HG02588 (cell line): Measurements from ENCODE around the gene RNF214.
"Not testable (repeated sequence)": the region's sequence is repeated elsewhere in the genome, so short reads cannot be mapped to it uniquely, and the experiment has no call there.

ENCODE experiments used
- ATAC-seq: cut with Tn5 transposase; IDR thresholded peaks from one replicate; pipeline ENCODE4 v1.9.1; 2021; ENCODE audit warnings: mild to moderate bottlenecking, moderate library complexity; ENCODE audit not compliant: unreplicated experiment

The RNF214 gene

GRCh38 chr11:117197516-117198456 is 34.7 kb upstream of the RNF214 start:
- no peak for ATAC-seq

GRCh38 chr11:117198613-117199012 is 33.9 kb upstream of the RNF214 start:
- ATAC-seq: no peak

- no peak for ATAC-seq
Observed at GRCh38 chr11:117199053-117199915, 33.2 kb upstream of the RNF214 start, which contains the start of gene TAGLN. TAGLN (plus strand) TSS chr11:117199370; CDS start chr11:117203014, 3,644 bp downstream.

- ATAC-seq: no peak
Observed at GRCh38 chr11:117199916-117200812, 32.3 kb upstream of the RNF214 start.

DNA sequence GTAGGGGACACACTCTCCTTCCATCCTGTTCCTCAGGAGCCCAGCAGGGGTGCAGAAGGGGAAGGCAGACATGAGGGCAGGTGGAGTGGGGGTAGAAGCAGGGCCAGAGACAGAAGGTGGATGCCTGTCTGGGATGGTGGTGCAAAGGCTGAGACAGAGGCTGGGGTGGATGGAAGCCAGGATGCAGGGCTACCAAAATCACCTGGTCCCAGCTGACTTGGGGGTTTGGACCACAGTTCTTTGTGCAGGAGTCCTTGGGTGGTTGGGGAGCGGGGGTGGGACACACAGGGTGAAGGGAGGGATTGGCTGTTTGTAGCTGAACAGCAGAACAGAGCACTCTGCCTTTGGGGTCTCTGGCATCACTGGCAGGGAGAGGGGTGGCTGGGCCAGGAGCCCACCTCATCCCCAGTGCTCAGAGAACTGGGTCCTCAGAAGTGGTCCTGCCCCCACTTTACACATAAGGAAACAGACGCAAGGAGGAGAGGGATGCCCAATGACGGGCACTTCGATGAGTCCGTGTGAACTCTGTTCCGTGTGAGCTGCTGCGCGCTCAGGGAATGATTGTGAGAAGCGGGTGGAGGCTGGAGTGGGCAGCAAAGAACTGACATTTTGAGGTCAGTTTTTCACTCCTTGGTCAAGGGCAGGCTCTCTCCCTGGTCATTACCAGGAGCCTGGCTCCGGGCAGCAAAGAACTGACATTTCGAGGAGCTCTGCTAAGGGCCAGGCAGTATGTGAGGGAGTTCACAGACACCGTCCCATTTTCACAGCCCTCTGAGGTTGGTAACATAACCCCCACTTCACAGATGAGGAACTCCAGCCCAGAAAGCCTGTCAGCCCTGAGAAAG is 31.4 kb upstream of the RNF214 start:
- ATAC-seq: no peak

DNA sequence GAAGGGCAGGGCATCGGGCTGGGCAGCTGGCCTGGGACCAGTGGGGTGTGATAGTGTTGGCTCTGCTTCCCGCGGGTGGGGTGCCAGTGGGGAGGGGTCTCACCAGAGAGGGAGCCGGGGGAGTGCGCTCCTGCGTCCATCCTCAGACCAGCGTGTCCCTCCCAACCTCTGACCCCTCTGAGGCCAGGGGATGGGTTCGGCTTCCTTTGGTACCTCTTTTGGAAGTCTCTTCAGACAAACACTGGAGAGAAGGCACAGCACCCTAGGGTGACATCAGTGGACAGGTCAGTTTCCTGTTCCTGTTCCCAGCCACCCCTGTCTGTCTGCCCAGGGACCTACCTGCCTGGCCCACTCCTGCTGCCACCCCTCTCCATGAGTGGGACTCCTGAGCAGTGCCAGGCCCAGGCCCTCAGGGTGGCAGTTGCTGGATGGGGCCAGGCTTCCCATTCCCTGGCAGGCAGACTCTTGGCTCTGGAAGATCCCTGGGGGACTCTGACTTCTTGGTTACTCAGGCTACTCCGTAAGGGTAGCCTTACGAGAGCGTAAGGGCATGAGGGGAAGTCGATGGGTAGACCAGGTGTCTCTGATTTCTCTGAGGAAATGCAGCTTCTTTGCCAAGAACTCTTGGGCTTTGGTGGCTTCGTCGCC is 30.7 kb upstream of the RNF214 start:
- no peak for ATAC-seq

GRCh38 chr11:117202386-117203068 is 29.9 kb upstream of the RNF214 start:
- no peak for ATAC-seq

GRCh38 chr11:117203069-117203407 is 29.4 kb upstream of the RNF214 start:
- no peak for ATAC-seq

DNA sequence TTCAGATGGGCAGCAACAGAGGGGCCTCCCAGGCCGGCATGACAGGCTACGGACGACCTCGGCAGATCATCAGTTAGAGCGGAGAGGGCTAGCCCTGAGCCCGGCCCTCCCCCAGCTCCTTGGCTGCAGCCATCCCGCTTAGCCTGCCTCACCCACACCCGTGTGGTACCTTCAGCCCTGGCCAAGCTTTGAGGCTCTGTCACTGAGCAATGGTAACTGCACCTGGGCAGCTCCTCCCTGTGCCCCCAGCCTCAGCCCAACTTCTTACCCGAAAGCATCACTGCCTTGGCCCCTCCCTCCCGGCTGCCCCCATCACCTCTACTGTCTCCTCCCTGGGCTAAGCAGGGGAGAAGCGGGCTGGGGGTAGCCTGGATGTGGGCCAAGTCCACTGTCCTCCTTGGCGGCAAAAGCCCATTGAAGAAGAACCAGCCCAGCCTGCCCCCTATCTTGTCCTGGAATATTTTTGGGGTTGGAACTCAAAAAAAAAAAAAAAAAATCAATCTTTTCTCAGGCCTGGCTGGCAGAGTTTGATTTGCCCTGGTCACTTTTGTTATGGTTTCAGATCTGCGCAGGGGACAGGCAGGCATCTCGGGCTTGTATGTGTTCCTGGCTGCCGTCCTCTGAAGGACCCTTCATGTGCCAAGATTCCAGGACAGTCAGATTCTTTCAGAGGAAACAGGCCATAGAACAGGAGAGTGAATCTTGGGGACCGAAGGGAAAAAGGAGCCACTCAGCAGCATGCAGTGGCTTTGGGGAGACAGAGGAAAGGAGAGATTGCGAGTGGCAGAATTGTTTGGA is 28.0 kb upstream of the RNF214 start:
- no peak for ATAC-seq

DNA sequence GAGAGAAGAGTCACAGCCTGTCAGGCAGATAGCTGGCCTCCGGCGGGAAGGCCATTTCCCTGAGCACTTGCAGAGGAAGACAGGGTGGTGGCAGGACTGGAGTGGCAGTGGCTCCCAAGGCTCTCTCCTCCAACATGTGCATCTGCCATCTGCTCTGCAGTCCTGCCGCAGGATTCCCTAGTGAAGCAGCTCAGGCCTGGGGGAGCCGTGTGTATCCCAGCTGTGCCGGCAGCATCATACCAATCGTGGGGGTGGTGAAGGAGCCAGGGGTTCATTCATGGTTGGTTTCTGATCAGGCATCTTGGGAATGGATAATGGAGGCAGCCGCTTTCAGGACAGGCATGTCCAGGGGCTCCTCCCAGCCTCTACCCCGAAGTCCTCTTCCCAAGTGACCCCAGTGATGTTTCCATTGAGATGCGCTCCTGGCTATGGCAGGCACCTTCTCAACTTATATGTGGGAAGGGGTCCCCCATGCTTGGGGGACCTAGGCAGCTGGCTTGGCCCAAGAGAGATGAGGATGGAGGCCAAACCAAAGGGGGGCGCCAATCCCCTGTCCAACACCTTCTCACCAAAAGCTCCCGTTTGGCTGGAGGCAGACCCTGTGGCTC is 27.2 kb upstream of the RNF214 start:
- ATAC-seq: no peak

DNA sequence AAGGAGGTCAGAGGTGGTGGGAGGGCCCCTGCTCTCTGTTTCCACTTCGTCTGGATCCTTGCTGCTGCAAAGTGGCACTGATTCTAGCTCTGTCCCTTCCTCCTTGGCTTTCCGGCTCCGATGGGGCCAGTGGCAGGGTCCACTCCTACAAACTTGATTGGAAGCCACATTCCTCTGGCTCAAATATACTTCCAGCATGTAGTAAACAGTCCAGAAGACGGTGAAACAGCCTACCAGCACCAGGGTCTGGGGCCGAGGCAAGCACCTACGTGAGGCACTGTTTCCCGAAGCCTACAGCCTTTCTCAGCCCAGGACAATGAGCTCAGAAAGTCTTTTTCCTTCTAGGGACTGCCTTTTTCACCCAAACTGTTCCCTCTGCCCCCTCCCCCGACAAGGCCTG is 26.4 kb upstream of the RNF214 start:
- ATAC-seq: not testable (repeated sequence)

- ATAC-seq: not testable (repeated sequence)
Observed at GRCh38 chr11:117206859-117207258, 25.6 kb upstream of the RNF214 start.

DNA sequence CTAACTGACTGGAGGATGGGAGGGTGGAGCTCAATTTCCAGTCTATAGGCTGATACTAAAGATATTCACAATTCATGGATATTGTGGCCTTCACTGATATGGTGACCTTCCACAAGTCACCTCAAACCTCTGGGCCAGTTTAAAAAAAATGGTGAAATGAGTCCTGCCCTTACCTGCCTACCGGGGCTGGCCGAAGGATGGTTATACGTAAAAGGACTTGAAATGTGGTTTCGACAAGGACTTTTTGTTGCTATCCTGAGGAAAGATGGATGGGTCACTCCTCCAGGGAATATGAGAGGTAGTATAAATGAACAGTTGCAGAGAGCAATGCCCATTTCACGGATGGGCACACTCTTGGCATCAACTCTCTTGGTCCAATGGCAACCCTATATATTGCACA is 25.0 kb upstream of the RNF214 start:
- not testable (repeated sequence) for ATAC-seq

- ATAC-seq: not testable (repeated sequence)
Observed at GRCh38 chr11:117208710-117209109, 23.8 kb upstream of the RNF214 start.

DNA sequence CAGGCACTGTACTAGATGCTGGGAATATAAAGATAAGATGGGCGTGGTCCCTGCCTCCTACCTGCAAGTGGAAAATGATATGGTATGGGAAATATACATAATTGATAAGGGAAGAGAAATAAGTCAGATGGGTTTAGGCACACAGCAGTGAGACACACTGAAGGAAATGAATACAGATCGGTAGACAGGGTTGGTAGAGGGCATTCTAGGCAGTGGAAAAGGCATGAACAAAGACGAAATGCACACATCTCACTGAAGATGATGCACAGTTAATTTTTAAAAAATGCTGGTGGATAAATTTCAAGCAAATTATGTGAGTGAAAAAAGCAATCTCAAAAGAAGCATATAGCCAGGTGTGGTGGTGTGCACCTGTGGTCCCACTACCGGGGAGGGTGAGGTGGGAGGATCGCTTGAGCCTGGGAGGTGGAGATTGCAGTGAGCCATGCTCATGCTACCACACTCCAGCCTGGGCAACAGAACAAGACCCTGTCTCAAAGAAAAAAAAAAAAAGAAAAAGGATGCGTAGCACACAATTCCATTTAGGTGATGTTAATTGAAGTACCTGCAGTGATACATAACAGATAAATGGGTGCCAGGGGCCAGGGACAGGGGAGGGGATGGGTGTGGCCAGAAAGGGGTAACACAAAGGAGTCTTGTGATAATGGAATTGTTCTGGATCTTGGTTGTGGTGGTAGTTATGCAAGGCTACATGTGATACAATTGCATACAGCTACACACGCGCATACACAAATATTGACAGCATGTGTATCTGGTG is 22.9 kb upstream of the RNF214 start:
- ATAC-seq: not testable (repeated sequence)

GRCh38 chr11:117210620-117211019 is 21.9 kb upstream of the RNF214 start:
- no peak for ATAC-seq
